ENCODE measurements around the gene TMEM209. TPM values are rescaled to one million over a fixed set of nuclear protein-coding genes. Genes with fewer than 3 reads are reported as not detected.

Gene TMEM209
- polyA plus RNA-seq, 3 donors = 28.3 to 30.6 (median 28.4) TPM

- no peak for DNase-seq (ENCODE audit: low read depth in 3 of 3, low spot score in 2 of 3)
Observed at GRCh38 chr7:130145424-130146100, 59.6 kb downstream of the TMEM209 start.

GRCh38 chr7:130144312-130145171, 60.7 kb downstream of the TMEM209 start:
- peak in 1 of 3 donors; percentile 69 for DNase-seq (ENCODE audit: low read depth in 3 of 3, low spot score in 2 of 3)

- DNase-seq (ENCODE audit: low read depth in 3 of 3, low spot score in 2 of 3) = no peak
Observed at GRCh38 chr7:130143986-130144311, 61.3 kb downstream of the TMEM209 start.

GRCh38 chr7:130143334-130143732, 61.9 kb downstream of the TMEM209 start:
- no peak for DNase-seq (ENCODE audit: low read depth in 3 of 3, low spot score in 2 of 3)

- DNase-seq (ENCODE audit: low read depth in 3 of 3, low spot score in 2 of 3) = no peak
Observed at GRCh38 chr7:130142654-130143333, 62.4 kb downstream of the TMEM209 start.

- DNase-seq (ENCODE audit: low read depth in 3 of 3, low spot score in 2 of 3) = peak in 1 of 3 donors; percentile 64
Observed at GRCh38 chr7:130141884-130142653, 63.1 kb downstream of the TMEM209 start.

GRCh38 chr7:130141161-130141883, 63.9 kb downstream of the TMEM209 start:
- DNase-seq (ENCODE audit: low read depth in 3 of 3, low spot score in 2 of 3) = peak; percentile 79 to 92 (median 86)

- DNase-seq (ENCODE audit: low read depth in 3 of 3, low spot score in 2 of 3) = no peak
Observed at GRCh38 chr7:130140551-130141160, 64.5 kb downstream of the TMEM209 start.

GRCh38 chr7:130139193-130139960, 65.8 kb downstream of the TMEM209 start:
- no peak for DNase-seq (ENCODE audit: low read depth in 3 of 3, low spot score in 2 of 3)

GRCh38 chr7:130137207-130137606, 68.0 kb downstream of the TMEM209 start:
- DNase-seq (ENCODE audit: low read depth in 3 of 3, low spot score in 2 of 3) = no peak

- DNase-seq (ENCODE audit: low read depth in 3 of 3, low spot score in 2 of 3) = no peak
Observed at GRCh38 chr7:130136579-130137167, 68.5 kb downstream of the TMEM209 start.

GRCh38 chr7:130135208-130136205, 69.7 kb downstream of the TMEM209 start:
- no peak for DNase-seq (ENCODE audit: low read depth in 3 of 3, low spot score in 2 of 3)

GRCh38 chr7:130134726-130135125, 70.5 kb downstream of the TMEM209 start:
- DNase-seq (ENCODE audit: low read depth in 3 of 3, low spot score in 2 of 3) = no peak

GRCh38 chr7:130134106-130134636, 71.0 kb downstream of the TMEM209 start:
- no peak for DNase-seq (ENCODE audit: low read depth in 3 of 3, low spot score in 2 of 3)

- no peak for DNase-seq (ENCODE audit: low read depth in 3 of 3, low spot score in 2 of 3)
Observed at GRCh38 chr7:130133029-130133782, 72.0 kb downstream of the TMEM209 start.

All from right renal cortex interstitium (tissue), 3 donors.